ENCODE data around the gene SPECC1. TPM values are rescaled to one million over a fixed set of nuclear protein-coding genes. Genes with fewer than 3 reads are reported as not detected.
A peak's percentile ranks its signal among the peaks of the same experiment; 100 is the strongest.

SPECC1 gene
- total and polyA plus RNA-seq, 9 of the 15 experiments (the other 6 are each of a cell fraction or from before 2014, with no cell fraction given), result 2.4 to 19.6 (median 14.7) TPM

GRCh38 chr17:19978209-19978802 lies 30.9 kb upstream of the SPECC1 start (continued):
- TF ChIP-seq PBX2 (CRISPR knock-in tag; IDR thresholded peaks at IDR 0.05; ENCODE audit: low read depth) (no peak), PBX2 (tag; conservative IDR thresholded peaks at IDR 0.05; ENCODE audit: low read depth) (no peak), HES1 (IDR thresholded peaks at IDR 0.05; ENCODE audit: low read depth) (no peak), PATZ1 (CRISPR knock-in tag; IDR thresholded peaks at IDR 0.05; ENCODE audit: borderline replicate concordance) (no peak), RB1 (IDR thresholded peaks at IDR 0.05; ENCODE audit: low read depth) (no peak), HEY1 (CRISPR knock-in tag; IDR thresholded peaks at IDR 0.05; ENCODE audit: borderline replicate concordance) (no peak), ZNF444 (CRISPR knock-in tag; IDR thresholded peaks at IDR 0.05) (no peak), PRDM10 (IDR thresholded peaks at IDR 0.05; ENCODE audit: partially characterized antibody) (peak; percentile 48), SMARCE1 (IDR thresholded peaks at IDR 0.05) (0 out of 2 replicates have a peak, but pooled peaks have one; percentile 12), ZBTB17 (CRISPR knock-in tag; IDR thresholded peaks at IDR 0.05) (peak; percentile 93), ZFP1 (CRISPR knock-in tag; IDR thresholded peaks at IDR 0.05) (no peak), ZBTB33 (CRISPR knock-in tag; IDR thresholded peaks at IDR 0.05) (peak; percentile 74), L3MBTL2 (IDR thresholded peaks at IDR 0.05) (peak; percentile 77), NRF1 (conservative IDR thresholded peaks at IDR 0.05 in 1 of 2, IDR thresholded peaks at IDR 0.05 in 1 of 2) (no peak), XRCC4 (IDR thresholded peaks at IDR 0.05; ENCODE audit: extremely low read depth, insufficient read depth, insufficient read length) (no peak), KLF1 (tag; IDR thresholded peaks at IDR 0.05) (no peak)
